UCSD-AML1 (cell line): ENCODE results near the gene ARID1A.

Source experiments
- DNase-seq: peaks from one replicate; lab custom pipeline; 2025; ENCODE audit not compliant: unreplicated experiment; lab: John Stamatoyannopoulos, UW

The ARID1A gene

DNA sequence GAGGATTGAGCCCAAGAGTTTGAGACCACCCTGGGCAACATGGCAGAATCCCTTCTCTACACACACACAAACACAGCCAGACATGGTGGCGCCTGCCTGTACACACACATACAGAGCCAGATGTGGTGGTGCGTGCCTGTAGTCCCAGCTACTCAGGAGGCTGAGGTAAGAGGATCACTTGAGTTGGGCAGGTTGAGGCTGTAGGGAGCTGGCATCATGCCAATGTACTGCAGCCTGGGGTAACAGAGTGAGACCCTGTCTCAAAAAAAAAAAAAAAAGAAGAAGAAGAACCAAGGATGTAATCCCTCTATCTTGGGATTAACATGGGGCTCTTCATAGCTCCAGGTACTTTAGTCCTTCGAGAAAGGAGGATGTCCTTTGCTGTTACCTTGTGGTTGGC is 62.5 kb downstream of the ARID1A start:
- no peak for DNase-seq

DNA sequence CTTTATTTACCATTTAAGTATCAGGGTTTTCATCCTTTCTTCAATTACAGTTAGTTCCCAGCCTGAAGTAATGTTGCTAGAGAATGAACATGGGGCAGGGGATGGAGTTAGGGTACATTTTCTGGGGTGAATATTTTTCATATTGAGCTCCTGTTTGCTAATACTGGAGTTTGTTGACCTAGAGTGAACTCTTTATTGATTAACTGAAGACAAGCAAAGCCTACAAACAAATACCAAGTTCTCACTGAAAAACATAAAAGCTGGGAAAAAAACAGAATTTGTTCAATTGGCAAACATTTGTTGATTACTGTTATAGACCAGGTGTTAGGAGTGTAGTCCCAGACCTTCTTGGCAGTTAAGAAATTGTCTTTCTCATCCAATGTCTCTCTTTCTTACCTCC is 63.7 kb downstream of the ARID1A start:
- no peak for DNase-seq

DNA sequence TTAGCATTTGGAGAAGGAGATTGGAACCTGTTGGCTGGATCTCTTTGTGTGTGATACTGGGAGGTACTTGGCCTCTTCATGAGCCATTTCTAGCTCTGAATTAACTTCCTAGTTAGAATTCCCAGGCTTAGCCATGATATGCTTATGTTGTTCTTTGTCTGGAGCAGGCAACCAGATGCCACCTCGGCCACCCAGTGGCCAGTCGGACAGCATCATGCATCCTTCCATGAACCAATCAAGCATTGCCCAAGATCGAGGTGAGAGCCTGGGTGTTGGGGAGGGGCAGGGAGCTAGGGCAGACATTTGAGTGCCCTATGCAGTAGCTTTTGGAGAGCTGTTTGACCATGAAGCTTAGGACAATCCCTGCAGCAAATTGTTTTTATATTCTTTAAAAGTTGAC is 65.4 kb downstream of the ARID1A start:
- DNase-seq = peak; percentile 18

DNA sequence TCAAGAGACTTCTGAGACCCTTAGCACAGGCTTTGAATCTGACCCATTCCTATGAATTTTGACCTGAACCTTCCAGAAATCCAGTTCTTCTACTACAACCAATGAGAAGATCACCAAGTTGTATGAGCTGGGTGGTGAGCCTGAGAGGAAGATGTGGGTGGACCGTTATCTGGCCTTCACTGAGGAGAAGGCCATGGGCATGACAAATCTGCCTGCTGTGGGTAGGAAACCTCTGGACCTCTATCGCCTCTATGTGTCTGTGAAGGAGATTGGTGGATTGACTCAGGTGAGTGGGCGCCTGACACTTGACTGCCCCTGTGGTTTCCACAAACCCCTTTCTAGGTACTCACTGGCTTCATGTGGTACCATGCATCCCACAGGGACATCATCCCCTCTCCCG is 71.9 kb downstream of the ARID1A start:
- no peak for DNase-seq

DNA sequence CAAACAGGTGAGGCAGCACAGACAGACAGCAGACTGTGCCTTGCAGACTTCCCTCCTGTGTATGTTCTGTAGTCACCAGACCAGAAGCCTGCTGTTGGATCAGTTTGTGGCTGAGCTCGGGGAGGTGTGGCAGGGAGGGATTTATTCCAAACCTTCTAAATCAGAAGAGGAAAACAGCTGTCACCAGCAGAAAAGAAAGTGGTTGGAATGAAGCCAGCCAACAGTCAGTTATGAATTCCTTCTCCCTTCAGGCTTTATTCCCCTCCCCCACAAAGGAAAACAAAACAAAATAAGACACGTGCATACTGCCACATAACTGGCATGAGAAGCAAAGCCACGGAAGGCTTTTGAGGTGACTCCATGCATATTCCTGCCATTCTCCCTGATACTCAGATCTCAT is 72.9 kb downstream of the ARID1A start:
- DNase-seq = no peak

DNA sequence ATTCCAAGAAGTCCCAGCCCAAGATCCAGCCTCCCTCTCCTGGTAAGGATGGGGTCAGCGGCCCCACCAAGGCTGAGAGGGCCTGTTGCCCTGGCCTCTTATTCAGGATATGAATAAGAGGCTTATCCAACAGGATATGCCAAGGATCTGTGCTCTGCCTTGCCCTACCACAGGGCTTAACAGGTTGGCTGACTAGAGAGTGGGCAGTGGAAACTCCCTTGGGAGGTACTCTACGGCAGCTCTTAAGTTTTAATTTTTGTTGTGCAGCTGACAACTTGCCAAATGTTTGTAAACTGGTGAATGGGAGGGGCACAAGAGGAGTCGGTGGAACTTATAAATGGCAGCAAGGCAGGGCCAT is 75.4 kb downstream of the ARID1A start:
- no peak for DNase-seq

DNA sequence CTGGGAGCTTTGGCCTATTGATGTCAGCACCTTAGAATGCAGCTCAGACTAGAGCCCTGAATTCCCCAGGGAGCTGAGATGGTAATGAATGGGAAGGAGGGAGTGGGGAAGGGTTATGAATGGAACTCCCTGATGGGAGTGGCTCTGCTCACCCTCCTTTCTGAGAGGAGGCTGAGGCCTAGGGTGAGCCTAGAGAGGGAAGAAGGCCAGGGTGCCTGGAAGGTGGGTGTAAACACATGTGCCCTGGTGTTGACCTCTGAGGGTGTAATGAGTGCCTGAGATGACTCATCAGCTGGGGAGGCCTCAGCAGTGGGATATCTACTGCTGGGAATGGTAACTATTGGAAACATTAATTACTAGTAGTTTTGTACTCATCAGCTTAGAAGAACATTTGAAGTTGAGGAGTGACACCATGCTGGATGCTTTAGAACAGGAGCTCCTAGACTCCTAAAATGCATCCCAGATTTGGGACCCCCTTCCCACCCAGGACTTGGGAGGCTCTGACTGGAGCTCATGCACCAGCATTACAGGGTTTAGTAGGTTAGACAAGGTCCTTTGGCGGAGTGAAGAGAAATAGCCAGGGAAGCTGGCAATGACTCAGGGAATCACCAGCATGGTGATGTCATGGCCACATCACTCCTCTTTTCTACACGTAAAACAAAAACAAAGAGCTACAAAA is 76.0 kb downstream of the ARID1A start:
- DNase-seq = no peak

DNA sequence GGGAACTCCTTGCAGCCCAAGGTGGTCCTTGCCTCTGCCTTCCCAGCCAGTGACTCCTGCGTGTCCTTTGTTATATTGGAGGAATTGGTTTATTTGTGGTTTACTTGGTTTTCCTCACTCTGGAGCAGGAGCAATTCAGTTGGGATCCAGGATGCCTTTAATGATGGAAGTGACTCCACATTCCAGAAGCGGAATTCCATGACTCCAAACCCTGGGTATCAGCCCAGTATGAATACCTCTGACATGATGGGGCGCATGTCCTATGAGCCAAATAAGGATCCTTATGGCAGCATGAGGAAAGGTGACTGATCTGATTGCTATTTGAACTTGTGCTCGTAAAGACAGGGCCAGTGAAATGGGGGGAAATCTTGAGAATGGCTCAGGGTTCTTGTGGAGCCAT is 76.9 kb downstream of the ARID1A start:
- DNase-seq = no peak

DNA sequence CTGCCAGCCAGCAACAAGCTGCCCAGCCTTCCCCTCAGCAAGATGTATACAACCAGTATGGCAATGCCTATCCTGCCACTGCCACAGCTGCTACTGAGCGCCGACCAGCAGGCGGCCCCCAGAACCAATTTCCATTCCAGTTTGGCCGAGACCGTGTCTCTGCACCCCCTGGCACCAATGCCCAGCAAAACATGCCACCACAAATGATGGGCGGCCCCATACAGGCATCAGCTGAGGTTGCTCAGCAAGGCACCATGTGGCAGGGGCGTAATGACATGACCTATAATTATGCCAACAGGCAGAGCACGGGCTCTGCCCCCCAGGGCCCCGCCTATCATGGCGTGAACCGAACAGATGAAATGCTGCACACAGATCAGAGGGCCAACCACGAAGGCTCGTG is 78.6 kb downstream of the ARID1A start:
- no peak for DNase-seq

DNA sequence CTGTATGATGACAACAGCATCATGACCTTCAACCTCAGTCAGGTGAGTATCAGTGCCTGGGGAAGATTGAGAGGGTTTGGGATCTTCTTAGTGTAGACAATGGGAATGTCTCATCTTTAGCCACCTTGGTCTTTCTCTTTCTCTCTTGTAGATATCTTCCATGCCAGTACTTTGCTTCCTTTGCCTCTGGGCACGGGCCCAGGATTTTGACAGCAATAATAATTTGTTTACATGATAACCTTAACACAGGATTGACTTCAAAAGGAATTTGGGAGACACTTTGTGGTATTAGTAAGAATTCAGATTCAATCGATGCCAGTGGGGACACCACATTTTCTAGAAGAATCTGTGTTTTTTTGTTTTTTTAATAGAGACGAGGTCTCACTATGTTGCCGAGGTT is 79.9 kb downstream of the ARID1A start:
- no peak for DNase-seq

DNA sequence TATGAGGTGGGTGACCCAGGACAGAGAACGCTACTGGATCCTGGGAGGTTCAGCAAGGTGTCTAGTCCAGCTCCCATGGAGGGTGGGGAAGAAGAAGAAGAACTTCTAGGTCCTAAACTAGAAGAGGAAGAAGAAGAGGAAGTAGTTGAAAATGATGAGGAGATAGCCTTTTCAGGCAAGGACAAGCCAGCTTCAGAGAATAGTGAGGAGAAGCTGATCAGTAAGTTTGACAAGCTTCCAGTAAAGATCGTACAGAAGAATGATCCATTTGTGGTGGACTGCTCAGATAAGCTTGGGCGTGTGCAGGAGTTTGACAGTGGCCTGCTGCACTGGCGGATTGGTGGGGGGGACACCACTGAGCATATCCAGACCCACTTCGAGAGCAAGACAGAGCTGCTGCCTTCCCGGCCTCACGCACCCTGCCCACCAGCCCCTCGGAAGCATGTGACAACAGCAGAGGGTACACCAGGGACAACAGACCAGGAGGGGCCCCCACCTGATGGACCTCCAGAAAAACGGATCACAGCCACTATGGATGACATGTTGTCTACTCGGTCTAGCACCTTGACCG is 83.4 kb downstream of the ARID1A start:
- no peak for DNase-seq

DNA sequence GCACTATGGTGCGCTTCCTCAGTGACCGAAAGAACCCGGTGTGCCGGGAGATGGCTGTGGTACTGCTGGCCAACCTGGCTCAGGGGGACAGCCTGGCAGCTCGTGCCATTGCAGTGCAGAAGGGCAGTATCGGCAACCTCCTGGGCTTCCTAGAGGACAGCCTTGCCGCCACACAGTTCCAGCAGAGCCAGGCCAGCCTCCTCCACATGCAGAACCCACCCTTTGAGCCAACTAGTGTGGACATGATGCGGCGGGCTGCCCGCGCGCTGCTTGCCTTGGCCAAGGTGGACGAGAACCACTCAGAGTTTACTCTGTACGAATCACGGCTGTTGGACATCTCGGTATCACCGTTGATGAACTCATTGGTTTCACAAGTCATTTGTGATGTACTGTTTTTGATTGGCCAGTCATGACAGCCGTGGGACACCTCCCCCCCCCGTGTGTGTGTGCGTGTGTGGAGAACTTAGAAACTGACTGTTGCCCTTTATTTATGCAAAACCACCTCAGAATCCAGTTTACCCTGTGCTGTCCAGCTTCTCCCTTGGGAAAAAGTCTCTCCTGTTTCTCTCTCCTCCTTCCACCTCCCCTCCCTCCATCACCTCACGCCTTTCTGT is 84.6 kb downstream of the ARID1A start:
- DNase-seq = no peak

DNA sequence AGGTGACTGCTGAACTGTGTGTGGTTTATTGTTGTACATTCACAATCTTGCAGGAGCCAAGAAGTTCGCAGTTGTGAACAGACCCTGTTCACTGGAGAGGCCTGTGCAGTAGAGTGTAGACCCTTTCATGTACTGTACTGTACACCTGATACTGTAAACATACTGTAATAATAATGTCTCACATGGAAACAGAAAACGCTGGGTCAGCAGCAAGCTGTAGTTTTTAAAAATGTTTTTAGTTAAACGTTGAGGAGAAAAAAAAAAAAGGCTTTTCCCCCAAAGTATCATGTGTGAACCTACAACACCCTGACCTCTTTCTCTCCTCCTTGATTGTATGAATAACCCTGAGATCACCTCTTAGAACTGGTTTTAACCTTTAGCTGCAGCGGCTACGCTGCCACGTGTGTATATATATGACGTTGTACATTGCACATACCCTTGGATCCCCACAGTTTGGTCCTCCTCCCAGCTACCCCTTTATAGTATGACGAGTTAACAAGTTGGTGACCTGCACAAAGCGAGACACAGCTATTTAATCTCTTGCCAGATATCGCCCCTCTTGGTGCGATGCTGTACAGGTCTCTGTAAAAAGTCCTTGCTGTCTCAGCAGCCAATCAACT is 85.5 kb downstream of the ARID1A start:
- no peak for DNase-seq

DNA sequence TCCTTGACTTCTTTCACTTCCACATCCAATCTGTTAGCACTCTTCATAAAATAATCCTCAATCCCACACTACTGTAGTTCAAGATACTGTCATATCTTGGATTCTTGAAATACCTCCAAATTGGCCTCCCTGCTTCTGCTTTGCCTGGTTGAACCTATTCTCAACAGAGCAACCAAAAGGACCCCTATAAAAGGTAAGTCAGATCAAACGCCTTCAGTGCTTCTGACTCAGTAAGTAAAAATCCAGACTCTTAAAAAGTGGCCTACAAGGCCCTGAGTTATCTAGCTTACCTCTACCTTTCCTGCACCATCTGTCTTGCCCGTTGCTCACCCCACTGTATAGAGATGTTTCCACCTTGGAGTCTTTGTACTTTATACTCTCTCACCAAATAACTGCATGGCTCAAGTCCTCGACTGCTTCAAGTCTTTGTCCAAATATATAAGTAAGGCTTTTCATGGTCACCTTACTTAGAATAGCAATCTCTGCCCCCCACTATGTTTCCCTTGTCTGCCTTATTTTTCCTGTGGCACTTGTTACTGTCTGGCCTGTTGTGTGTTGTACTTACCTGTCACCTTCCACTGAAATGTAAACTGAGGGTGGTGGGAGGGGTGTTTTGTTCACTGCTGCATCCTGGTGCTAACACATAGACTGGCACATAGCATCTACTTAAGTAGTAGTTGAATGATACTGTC is 86.9 kb downstream of the ARID1A start:
- no peak for DNase-seq

DNA sequence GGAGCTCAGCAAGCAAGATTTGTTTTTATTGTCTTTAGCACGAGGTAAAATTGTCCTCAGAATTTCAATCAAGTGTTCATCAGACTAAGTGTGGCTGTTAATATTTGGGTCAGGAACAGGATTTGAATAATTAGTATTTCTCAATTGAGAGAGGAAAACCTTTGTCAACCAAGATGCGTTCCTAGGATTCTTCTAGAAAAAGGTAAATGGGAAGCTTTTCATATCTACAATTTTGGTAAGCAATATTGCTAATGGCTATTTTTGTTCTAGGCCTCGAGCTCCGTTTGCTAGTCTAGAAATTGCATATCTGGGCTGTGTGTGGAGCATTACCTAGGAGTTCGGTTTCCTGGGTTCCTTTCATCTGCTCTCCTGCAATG is 87.8 kb downstream of the ARID1A start:
- DNase-seq = no peak

DNA sequence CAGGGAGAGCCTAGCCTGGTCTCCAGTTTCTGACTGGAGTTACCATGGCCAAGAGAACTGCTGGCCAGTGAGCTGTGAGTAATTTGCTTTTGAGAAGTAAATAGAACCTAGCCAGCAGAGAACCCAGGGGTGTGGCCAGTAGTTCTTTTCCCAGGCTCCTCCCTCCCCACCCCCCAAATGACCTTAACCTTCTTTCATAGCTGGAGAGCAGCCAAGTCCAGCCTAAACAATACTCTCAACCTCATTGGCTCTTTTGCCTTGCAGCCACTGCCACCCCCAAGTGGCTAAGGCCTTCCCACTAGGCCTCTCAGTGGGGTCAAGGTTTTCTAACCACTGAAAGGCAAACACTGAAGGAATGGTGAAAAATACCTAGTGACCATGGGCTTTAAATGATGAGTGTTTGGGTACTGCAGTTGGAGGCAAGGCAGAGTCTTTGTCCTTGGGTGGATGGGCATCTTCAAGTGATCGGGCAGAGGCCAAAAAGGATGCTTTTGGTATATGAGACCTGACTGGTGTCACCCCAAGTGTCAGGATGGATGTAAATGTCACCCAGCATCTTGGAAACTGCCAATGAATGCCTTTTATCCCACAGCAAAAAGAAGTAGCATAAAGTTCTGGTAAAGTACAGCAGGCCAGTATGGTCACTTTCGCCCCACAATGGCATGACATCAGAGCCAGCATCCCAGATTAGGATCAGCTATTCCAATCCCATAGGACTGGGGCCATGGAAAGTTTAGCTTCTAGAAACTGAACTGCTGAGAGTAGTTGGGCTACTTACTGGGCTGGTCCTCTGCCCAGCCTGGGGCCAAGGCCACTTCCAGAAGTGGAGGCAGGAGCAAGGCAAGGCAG is 88.4 kb downstream of the ARID1A start:
- DNase-seq = peak; percentile 39

DNA sequence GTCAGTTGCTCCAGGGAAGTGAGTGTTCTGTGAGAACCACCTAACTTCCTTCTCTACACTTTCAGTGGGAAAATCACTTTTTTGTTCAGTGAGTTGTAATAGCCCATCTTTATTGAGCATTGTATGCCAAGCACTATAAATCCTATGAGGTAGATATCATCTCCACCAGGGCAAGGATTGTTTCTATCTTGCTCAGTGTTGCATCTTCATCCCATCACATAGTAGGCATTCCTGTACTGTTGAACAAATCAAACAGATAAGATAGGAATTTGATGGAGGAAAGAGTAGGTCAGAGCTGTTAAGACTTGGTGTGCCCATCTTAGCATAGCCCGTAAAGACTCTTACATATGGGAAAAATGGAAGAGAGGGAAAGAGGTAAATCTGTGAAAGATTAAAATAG is 89.1 kb downstream of the ARID1A start:
- no peak for DNase-seq

DNA sequence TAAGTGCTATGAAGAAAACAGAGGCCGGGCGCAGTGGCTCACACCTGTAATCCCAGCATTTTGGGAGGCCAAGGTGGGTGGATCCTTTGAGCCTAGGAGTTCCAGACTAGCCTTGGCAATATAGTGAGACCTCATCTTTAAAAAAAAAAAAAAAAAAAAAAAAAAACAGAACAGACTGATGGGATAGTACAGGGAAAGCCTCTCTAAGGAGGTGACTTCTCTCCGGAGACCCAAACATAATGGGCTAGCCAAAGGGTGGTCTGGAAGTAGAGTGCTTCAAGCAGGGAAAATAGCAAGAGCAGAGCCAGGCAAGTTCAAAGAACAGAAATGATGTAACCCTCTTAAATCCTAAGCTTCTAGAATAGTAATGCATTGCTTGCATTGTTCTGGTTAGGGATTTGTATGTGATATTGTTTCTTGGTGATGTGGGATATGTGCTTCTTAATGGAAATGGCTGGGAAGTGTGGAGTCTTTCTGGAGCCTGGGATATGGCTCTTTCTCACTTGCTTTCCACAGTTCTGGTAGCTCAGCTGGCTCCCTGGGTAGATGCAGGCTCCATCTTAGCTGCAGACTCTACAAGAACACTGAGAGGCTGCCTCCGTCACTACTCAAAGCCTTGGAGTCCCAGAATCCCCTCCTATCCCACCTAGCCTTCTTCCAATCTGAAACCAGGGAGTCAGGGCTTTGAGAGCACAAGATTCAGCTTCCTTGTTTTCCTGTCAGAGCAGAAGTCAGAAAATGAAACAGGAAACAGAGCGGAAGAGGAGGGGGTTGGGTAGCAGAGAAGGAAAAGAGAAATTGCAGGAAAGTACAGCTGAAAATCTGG is 90.0 kb downstream of the ARID1A start:
- DNase-seq = peak; percentile 37

DNA sequence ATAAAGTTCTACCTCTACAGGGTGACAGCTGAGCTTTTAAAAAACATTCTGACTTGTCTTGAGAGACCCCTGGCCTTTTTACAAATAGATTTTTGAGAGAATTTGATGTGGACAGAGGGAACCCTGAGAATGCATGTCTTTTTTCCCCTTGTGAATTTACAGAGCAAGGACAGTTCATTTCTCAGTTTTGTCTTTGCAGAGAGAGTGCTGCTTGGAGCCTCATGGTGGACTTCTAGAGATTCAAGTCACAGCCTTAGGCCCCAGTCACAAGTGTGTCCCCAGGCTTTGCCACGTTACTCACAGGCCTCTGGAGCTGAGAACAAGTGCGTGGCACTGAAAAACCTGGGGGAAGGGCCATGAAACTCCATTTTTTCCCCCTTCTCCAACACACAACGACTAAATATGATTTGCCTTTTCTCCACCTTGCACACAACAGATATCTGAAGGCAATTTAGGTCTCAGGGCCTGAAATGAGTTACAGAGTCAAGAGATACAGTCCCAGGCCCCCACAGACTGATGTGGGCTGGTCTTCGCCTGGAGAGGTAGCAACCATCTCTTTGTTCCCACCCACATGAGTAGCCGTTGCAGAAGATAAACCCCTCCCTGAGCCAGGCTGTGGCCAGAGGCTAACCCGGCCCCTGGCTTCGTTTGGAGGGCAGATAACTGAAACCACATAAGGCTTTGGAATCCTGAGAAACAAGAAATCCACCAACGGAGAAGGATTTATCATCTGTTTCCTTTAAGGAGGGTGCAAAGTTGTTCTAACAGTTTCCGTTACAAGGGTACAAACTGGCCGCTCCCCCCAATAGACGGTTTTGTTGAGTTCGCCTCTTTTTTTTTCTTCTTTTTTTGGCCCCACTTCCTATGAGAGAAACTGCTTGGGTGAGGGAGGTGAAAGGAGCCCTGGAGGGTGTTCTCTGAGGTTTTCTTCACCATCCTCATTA is 90.9 kb downstream of the ARID1A start:
- DNase-seq = peak; percentile 79
